NCI-H187 treated with DMSO at 0.1 percent for 48 hours (cell line): ENCODE measurements around the gene CPSF4L.

ENCODE experiments used
- DNase-seq: peaks from one replicate; lab custom pipeline; 2025; lab: John Stamatoyannopoulos, UW

CPSF4L gene

DNA sequence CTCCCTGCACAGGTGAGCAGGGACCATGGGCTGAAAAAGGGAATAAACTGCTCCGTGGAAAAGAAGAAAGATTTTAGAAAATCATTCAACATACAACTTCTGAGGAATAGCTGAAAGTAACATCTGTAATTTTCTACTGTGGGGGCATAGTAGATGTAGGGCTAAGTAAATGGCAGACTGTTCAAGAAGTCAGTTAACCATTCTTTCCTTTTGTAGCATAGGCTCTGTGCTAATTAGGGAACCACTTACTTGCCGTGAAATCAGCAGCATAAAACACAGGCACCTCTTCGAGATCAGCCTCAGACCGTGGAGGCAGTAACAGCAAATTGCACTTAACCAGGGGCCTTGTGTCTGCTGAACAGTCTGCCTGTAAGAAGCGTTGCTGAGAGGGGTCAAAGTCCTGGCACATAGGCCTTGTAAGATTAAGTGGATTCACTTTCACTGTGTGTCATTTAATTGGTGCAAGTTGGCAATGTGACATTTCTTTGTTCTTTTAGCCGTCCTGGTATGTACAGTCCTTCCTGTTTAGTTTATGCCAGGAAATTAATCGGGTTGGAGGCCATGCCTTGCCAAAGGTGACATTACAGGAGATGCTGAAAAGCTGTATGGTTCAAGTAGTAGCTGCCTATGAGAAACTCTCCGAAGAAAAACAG, 58.4 kb downstream of the CPSF4L start:
- DNase-seq: no peak

DNA sequence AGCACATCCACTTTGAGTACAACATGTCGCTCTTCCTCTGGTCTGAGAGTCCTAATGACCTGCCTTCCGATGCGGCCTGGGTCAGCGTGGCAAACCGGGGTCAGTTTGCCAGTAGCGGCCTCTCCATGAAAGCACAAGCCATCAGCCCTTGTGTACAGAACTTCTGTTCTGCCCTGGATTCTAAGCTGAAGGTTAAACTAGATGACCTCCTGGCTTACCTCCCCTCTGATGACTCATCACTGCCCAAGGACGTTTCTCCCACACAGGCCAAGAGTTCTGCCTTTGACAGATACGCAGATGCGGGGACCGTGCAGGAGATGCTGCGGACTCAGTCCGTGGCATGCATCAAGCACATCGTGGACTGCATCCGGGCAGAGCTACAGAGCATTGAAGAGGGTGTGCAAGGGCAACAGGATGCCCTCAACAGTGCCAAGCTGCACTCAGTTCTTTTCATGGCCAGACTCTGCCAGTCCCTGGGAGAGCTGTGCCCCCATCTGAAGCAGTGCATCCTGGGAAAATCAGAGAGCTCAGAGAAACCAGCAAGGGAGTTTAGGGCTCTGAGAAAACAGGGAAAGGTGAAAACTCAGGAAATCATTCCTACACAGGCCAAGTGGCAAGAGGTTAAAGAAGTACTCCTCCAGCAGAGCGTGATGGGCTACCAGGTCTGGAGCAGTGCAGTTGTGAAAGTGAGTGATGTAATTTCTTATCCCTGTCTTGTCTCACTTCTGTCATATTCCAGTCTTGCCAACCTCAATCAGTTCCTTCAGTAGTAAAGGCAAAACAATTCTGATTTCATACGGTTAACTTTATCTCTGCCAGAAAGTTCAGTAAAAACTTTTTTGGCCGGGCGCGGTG, 60.2 kb downstream of the CPSF4L start:
- DNase-seq: no peak

DNA sequence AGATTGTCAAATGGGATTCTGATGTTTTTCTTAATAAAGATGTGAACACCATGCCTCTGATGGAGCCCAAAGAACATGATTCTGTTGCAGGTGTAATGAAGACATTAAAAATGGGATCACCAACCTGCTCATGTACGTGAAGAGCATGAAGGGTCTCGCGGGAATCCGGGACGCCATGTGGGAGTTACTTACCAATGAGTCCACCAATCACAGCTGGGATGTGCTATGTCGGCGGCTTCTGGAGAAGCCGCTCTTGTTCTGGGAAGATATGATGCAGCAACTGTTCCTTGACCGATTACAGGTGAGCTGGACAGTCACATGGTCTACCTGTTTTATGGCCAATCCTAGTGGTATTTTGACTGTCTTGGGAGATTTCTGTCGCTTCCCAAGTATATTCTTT, 61.2 kb downstream of the CPSF4L start:
- no peak for DNase-seq

DNA sequence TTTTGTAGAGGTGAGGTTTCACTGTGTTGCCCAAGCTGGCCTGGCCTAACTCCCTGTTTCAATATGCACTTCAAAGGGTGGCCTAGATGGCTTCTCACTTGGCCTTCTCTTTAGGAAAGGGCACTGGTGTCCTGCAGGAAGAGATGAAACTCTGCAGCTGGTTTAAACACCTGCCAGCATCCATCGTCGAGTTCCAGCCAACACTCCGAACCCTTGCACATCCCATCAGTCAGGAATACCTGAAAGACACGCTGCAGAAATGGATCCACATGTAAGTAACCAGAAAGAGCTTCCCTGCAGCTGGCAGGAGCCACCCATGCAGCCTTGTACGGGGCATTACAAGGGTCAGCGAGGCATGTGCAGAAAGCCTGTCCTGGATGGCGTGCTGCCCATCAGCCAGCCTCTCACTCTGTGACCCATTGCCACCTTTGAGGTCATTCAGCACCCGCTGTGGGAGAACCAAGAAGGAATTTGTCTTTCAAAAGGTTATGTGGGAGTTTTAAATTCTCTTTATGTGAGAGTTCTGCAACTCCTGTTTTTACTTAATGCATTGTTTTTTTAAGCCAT, 61.8 kb downstream of the CPSF4L start:
- DNase-seq: no peak

DNA sequence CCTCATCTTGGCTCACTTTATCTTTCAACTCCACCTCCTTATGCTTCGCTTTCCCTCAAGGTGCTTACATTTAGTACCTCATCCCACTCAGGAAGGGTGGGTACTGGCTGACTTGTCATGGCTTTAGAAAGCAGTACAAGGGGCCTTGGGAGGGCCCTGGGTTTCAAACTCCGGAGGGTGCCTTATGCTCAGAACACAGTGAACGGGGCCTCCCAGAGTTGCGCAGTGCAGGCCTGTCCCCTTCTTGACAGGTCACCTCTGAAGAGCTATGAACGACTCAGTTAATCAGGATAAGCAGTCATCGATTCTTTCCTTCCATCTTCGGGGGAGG, 62.8 kb downstream of the CPSF4L start:
- no peak for DNase-seq
